ENCODE results near the gene FCGR2B.

DNA sequence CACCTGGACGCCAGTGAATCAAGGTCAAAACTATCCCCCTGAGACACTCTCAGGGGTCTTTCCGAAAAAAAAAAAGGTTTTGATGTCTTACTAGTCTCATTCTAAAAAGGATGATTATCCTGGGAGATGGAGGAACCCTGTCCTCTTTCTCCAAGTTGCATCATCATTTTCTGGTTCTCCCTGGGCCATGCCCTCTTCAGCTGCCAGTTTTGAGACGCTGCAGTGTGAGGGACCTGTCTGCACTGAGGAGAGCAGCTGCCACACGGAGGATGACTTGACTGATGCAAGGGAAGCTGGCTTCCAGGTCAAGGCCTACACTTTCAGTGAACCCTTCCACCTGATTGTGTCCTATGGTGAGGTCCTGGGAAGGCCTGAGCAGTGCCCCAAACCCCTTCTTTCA lies 47.6 kb downstream of the FCGR2B start:
- TF ChIP-seq, protein P1, sequence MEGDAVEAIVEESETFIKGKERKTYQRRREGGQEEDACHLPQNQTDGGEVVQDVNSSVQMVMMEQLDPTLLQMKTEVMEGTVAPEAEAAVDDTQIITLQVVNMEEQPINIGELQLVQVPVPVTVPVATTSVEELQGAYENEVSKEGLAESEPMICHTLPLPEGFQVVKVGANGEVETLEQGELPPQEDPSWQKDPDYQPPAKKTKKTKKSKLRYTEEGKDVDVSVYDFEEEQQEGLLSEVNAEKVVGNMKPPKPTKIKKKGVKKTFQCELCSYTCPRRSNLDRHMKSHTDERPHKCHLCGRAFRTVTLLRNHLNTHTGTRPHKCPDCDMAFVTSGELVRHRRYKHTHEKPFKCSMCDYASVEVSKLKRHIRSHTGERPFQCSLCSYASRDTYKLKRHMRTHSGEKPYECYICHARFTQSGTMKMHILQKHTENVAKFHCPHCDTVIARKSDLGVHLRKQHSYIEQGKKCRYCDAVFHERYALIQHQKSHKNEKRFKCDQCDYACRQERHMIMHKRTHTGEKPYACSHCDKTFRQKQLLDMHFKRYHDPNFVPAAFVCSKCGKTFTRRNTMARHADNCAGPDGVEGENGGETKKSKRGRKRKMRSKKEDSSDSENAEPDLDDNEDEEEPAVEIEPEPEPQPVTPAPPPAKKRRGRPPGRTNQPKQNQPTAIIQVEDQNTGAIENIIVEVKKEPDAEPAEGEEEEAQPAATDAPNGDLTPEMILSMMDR (conservative IDR thresholded peaks at IDR 0.05 in 1 of 2, IDR thresholded peaks at IDR 0.05 in 1 of 2; ENCODE audit: extremely low read depth in 1 of 2, insufficient read depth in 1 of 2, low read depth in 1 of 2, low read length in 2 of 2) = no peak
- no peak for TF ChIP-seq EZH2 (IDR thresholded peaks at IDR 0.05; ENCODE audit: borderline replicate concordance, low read length)

All from mammary epithelial cell (primary cell).